Thoracic aorta (tissue), 2 donors: ENCODE measurements around the gene AQP7. TPM values are rescaled to one million over a fixed set of nuclear protein-coding genes. Genes with fewer than 3 reads are reported as not detected.
"Not testable (repeated sequence)": the region's sequence is repeated elsewhere in the genome, so short reads cannot be mapped to it uniquely, and the experiment has no call there.

ENCODE experiments used
- ATAC-seq: fragments of 150-250 bp; one replicate; pipeline ENCODE4 v1.8.0; 2017; ENCODE audit warnings: low read depth; ENCODE audit not compliant: insufficient number of reproducible peaks, low FRiP score
- DNase-seq: peaks from one replicate; pipeline ENCODE4 v3.0.0-alpha.2; 2020; ENCODE audit warnings: low spot score
- H3K27ac ChIP-seq, 2 donors: fragments of 200-600 bp; sonication (generic); 1 replicate in 1 of 2; 2 replicates in 1 of 2; pipeline ENCODE4 v1.5.1; 2016; ENCODE audit warnings: mild to moderate bottlenecking in 2 of 2, moderate library complexity in 2 of 2
- H3K27me3 ChIP-seq: fragments of 200-600 bp; sonication (generic); replicated peaks from 2 replicates; pipeline ENCODE4 v1.6.0; 2016; ENCODE audit warnings: mild to moderate bottlenecking; ENCODE audit not compliant: insufficient read depth
- H3K36me3 ChIP-seq: fragments of 200-600 bp; sonication (generic); one replicate; pipeline ENCODE4 v1.5.1; 2016
- H3K4me1 ChIP-seq, 2 donors: fragments of 200-600 bp; sonication (generic); 1 replicate in 1 of 2; 2 replicates in 1 of 2; pipeline versions ENCODE4 v1.5.1 to v1.6.0; 2016; ENCODE audit warnings: low read depth in 2 of 2, mild to moderate bottlenecking in 1 of 2; ENCODE audit not compliant: control insufficient read depth in 1 of 2
- H3K4me3 ChIP-seq: fragments of 200-600 bp; sonication (generic); 2 replicates; pipeline ENCODE4 v1.5.1; 2016; ENCODE audit warnings: mild to moderate bottlenecking
- H3K9me3 ChIP-seq: fragments of 200-600 bp; sonication (generic); 2 replicates; pipeline ENCODE4 v1.5.1; 2016
- CTCF ChIP-seq: fragments of 200-600 bp; sonication (generic); IDR thresholded peaks from one replicate; pipeline ENCODE4 v1.5.1; 2019; ENCODE audit warnings: antibody characterized with exemption
- total RNA-seq, 2 donors: library from RNA; depleted of rRNA; stranded (reverse); fragments of >200 nt; gene quantifications; one replicate each; pipeline versions ENCODE4 v1.1.0 to v1.2.3, GENCODE V29; 2016

Gene AQP7
- total RNA-seq, 2 donors from 2014 or later = 1.8 to 1.9 TPM

GRCh38 chr9:33431420-33431819 is 29.1 kb upstream of the AQP7 start:
- no peak overlapping the region for H3K27ac ChIP-seq
- H3K27me3 ChIP-seq = no peaks in the 10 kb centered on the region
- no peak for ATAC-seq
- no peaks in the 10 kb centered on the region for H3K36me3 ChIP-seq
- H3K4me3 ChIP-seq = no peak overlapping the region
- no peaks in the 10 kb centered on the region for H3K9me3 ChIP-seq
- DNase-seq = no peak
- TF ChIP-seq CTCF = no peak
- H3K4me1 ChIP-seq = no peaks in the 10 kb centered on the region

GRCh38 chr9:33430942-33431341 is 28.6 kb upstream of the AQP7 start:
- no peaks in the 10 kb centered on the region for H3K27me3 ChIP-seq
- no peak overlapping the region for H3K4me3 ChIP-seq
- no peak for TF ChIP-seq CTCF
- no peak for ATAC-seq
- no peaks in the 10 kb centered on the region for H3K36me3 ChIP-seq
- H3K9me3 ChIP-seq = no peaks in the 10 kb centered on the region
- no peak for DNase-seq
- H3K27ac ChIP-seq = no peak overlapping the region
- no peaks in the 10 kb centered on the region for H3K4me1 ChIP-seq

DNA sequence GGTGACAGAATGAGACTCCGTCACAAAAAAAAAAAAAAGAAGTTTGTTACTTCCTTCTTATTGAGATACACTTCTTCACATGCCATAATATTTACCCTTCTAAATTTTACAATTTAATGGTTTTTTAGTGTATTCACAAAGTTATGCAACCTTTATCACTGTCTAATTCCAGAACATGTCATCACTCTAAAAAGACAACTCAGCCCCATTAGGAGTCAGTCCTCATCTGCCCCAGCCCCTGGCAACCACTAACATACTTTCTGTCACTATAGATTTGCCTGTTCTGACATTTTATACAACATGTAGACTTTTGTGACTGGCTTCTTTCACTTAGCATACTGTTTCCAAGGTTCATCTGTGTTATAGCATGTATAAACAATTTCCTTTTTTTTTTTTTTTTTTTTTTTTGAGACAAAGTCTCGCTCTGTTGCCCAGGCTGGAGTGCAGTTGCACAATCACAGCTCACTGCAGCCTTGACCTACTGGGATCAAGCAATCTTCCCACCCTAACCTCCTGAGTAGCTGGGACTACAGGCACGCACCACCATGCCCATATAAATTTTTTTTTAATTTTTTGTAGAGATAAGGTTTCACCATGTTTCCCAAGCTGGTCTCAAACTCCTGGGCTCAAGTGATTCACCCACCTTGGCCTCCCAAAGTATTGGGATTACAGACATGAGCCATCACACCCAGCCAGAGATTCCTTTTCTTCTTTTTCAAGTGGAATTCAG is 27.1 kb upstream of the AQP7 start:
- Histone ChIP-seq H3K9me3 (no peaks in the 10 kb centered on the region), H3K27ac (no peak overlapping the region), H3K4me3 (no peak overlapping the region), H3K27me3 (no peaks in the 10 kb centered on the region), H3K4me1 (no peaks in the 10 kb centered on the region), H3K36me3 (no peaks in the 10 kb centered on the region)
- no peak for ATAC-seq
- TF ChIP-seq CTCF = no peak
- no peak for DNase-seq

DNA sequence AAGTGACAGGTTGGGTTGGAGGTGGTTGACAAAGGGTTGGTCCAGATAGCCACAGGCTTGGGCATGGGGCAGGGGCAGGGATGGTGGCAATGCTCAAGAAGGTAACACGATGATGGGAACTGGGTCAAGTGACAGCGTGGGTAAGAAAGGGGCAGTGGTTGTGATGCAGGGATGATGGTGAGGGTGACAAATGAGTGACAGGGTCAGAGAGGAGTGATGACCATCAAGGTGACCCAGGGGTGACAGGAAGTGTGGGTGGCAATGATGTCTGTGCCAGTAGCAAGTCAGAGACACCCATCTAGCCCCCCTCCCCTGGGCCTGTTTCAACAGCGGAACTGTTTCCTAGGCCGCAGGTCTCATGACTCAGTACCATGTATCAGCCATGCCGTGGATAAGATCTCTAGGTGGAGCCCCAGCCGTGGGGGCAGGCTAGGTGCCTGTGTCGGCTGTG is 24.5 kb upstream of the AQP7 start:
- DNase-seq (no peak), ATAC-seq (no peak)
- Histone ChIP-seq H3K4me1 (no peaks in the 10 kb centered on the region), H3K36me3 (no peaks in the 10 kb centered on the region), H3K9me3 (no peaks in the 10 kb centered on the region), H3K4me3 (no peak overlapping the region), H3K27ac (no peak overlapping the region), H3K27me3 (no peaks in the 10 kb centered on the region)
- no peak for TF ChIP-seq CTCF

GRCh38 chr9:33425128-33425533 is 22.8 kb upstream of the AQP7 start:
- DNase-seq (no peak), ATAC-seq (no peak)
- Histone ChIP-seq H3K36me3 (no peaks in the 10 kb centered on the region), H3K4me3 (no peak overlapping the region), H3K27me3 (no peaks in the 10 kb centered on the region), H3K4me1 (no peaks in the 10 kb centered on the region), H3K27ac (no peak overlapping the region), H3K9me3 (no peaks in the 10 kb centered on the region)
- TF ChIP-seq CTCF = no peak

GRCh38 chr9:33424492-33424891 is 22.1 kb upstream of the AQP7 start:
- not testable (repeated sequence) for H3K4me3 ChIP-seq, ATAC-seq, H3K9me3 ChIP-seq, H3K27ac ChIP-seq, H3K36me3 ChIP-seq, DNase-seq, H3K4me1 ChIP-seq, H3K27me3 ChIP-seq

DNA sequence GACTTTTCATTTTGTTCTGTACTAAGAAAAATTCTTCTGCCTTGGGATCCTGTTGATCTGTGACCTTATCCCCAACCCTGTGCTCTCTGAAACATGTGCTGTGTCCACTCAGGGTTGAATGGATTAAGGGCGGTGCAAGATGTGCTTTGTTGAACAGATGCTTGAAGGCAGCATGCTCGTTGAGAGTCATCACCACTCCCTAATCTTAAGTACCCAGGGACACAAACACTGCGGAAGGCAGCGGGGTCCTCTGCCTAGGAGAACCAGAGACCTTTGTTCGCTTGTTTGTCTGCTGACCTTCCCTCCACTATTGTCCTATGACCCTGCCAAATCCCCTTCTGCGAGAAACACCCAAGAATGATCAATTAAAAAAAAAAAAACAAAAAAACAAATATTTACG is 21.7 kb upstream of the AQP7 start:
- DNase-seq, ATAC-seq, H3K27me3 ChIP-seq, H3K4me1 ChIP-seq, H3K36me3 ChIP-seq, H3K4me3 ChIP-seq, H3K9me3 ChIP-seq, H3K27ac ChIP-seq: not testable (repeated sequence)
